HepG2 (cell line): ENCODE measurements around the gene CHRNA3. TPM values are rescaled to one million over a fixed set of nuclear protein-coding genes. Genes with fewer than 3 reads are reported as not detected.

ENCODE experiments used
- ATAC-seq: fragments of 200-7000 bp; cut with Tn5 transposase; 3 replicates; pipeline ENCODE4 v1.9.1; 2020; ENCODE audit warnings: mild to moderate bottlenecking, moderate library complexity
- BruUV-seq: library from RNA; stranded (reverse); fragments of 400-500 nt; replicated peaks from 2 replicates; lab custom pipeline; 2021; lab: Mats Ljungman, UMichigan
- CTCF ChIA-PET: fragments of 300-600 bp; formaldehyde crosslinking; extraction: SDS; loops from one replicate; lab custom pipeline; 2021; ENCODE audit warnings: low total read pairs, inconsistent platforms, low intra/inter-chr PET ratio; lab: Yijun Ruan, JAX
- POLR2A ChIA-PET: fragments of 350-600 bp; sonication (Branson Sonifier 250); formaldehyde crosslinking; loops from one replicate; lab custom pipeline; 2020; ENCODE audit warnings: antibody characterized with exemption, inconsistent platforms; lab: Yijun Ruan, JAX
- DNase-seq: peaks from one replicate; pipeline ENCODE4 v3.0.0-alpha.2; 2015; ENCODE audit warnings: low spot score
- FAIRE-seq: peaks from 3 replicates; lab custom pipeline; 2011; peaks lifted over from hg19 to GRCh38; lab: Jason Lieb, UNC
- H2AFZ ChIP-seq: one replicate; pipeline ENCODE4 v1.6.1; 2011; ENCODE audit warnings: low read length, inconsistent platforms
- H3K27ac ChIP-seq: fragments of 300-600 bp; 3 replicates; pipeline ENCODE4 v1.8.0; 2011; ENCODE audit warnings: mixed run types, mild to moderate bottlenecking, mixed read lengths, low read length, inconsistent platforms; ENCODE audit not compliant: insufficient read depth; ENCODE audit errors: extremely low read length
- H3K27me3 ChIP-seq, 2 experiments: fragments of 200-600 bp in 1 of 2; 2 replicates in 1 of 2; 3 replicates in 1 of 2; pipeline versions ENCODE4 v1.6.0 to v1.8.0; 2011; ENCODE audit warnings: low read length in 2 of 2, mild to moderate bottlenecking in 2 of 2, moderate library complexity in 2 of 2, inconsistent platforms in 1 of 2; ENCODE audit not compliant: insufficient read depth in 2 of 2, control insufficient read depth in 1 of 2
- H3K36me3 ChIP-seq, 2 experiments: fragments of 200-600 bp in 1 of 2; replicated peaks in 1 of 2; 2 replicates in 1 of 2; 3 replicates in 1 of 2; pipeline versions ENCODE4 v1.5.1 to v1.8.0; 2011; ENCODE audit warnings: low read length in 2 of 2, inconsistent platforms in 1 of 2; ENCODE audit not compliant: insufficient read depth in 2 of 2, control insufficient read depth in 1 of 2
- H3K4me1 ChIP-seq: 2 replicates; pipeline ENCODE4 v1.5.1; 2012; ENCODE audit warnings: low read length, inconsistent platforms; ENCODE audit not compliant: insufficient read depth
- H3K4me2 ChIP-seq: 2 replicates; pipeline ENCODE4 v1.6.0; 2011; ENCODE audit warnings: low read depth, low read length, inconsistent platforms
- H3K4me3 ChIP-seq, 3 experiments: fragments of 200-600 bp in 1 of 3; sonication (generic), shearing (Covaris generic) in 1 of 3; replicated peaks in 1 of 3; 2 replicates each; pipeline ENCODE4 v1.5.1; 2011 to 2016; ENCODE audit warnings: low read length in 3 of 3, inconsistent platforms in 2 of 3, low read depth in 2 of 3, mild to moderate bottlenecking in 2 of 3, control low read depth in 1 of 3, mixed read lengths in 1 of 3; ENCODE audit not compliant: insufficient read depth in 1 of 3
- H3K79me2 ChIP-seq: one replicate; pipeline ENCODE4 v1.6.1; 2011; ENCODE audit warnings: low read length, inconsistent platforms; ENCODE audit not compliant: insufficient read depth
- H3K9ac ChIP-seq: 2 replicates; pipeline ENCODE4 v1.6.0; 2011; ENCODE audit warnings: mild to moderate bottlenecking, low read depth, low read length, inconsistent platforms; ENCODE audit not compliant: insufficient read depth
- H3K9me3 ChIP-seq: 2 replicates; pipeline ENCODE4 v1.5.1; 2012; ENCODE audit warnings: mild to moderate bottlenecking, low read length
- H4K20me1 ChIP-seq: 2 replicates; pipeline ENCODE4 v1.6.0; 2011; ENCODE audit warnings: inconsistent platforms, mild to moderate bottlenecking, low read length, moderate library complexity; ENCODE audit not compliant: insufficient read depth
- FOXJ3 ChIP-seq: sonication (generic); formaldehyde crosslinking; IDR thresholded peaks from 2 replicates; pipeline ENCODE4 v1.4.0; 2020; ENCODE audit warnings: missing genetic modification reagents, mild to moderate bottlenecking, borderline replicate concordance
- KLF16 ChIP-seq, 2 experiments: sonication (generic) in 1 of 2; formaldehyde crosslinking in 1 of 2; IDR thresholded peaks; 2 replicates each; pipeline versions ENCODE4 v1.6.1 to v1.8.0; 2016 to 2023; ENCODE audit warnings: missing genetic modification reagents in 2 of 2, missing compliant biosample characterization in 1 of 2
- NKX3-1 ChIP-seq: sonication (generic); formaldehyde crosslinking; IDR thresholded peaks from 2 replicates; pipeline ENCODE4 v1.5.0; 2020; ENCODE audit warnings: missing genetic modification reagents
- PRPF4 ChIP-seq: fragments of 200-400 bp; formaldehyde crosslinking; IDR thresholded peaks from 2 replicates; pipeline ENCODE4 v1.6.1; 2016; ENCODE audit warnings: low read length, low read depth; ENCODE audit not compliant: poor library complexity, severe bottlenecking
- RARA ChIP-seq: IDR thresholded peaks from 2 replicates; pipeline ENCODE4 v1.6.1; 2016; ENCODE audit warnings: missing genetic modification reagents, missing compliant biosample characterization
- TAF15 ChIP-seq: fragments of 200-400 bp; formaldehyde crosslinking; IDR thresholded peaks from one replicate; pipeline ENCODE4 v1.6.1; 2018; ENCODE audit warnings: mild to moderate bottlenecking, low read depth, low read length; ENCODE audit not compliant: poor library complexity, severe bottlenecking
- ZSCAN20 ChIP-seq: sonication (generic); formaldehyde crosslinking; IDR thresholded peaks from 2 replicates; pipeline ENCODE4 v1.4.0; 2020; ENCODE audit warnings: missing genetic modification reagents, mild to moderate bottlenecking, borderline replicate concordance
- WGBS: methylation state at CpG from one replicate; pipeline ENCODE4 v1.1.6; 2017; ENCODE audit warnings: low lambda C conversion rate; 5-methylcytosine and 5-hydroxymethylcytosine counted together
- in situ Hi-C: cut with HindIII; loops from 2 replicates; pipeline ENCODE4 v1.10.0; 2017; ENCODE audit warnings: low pct_unique_long_range_greater_than_20kb; ENCODE audit not compliant: extremely low pct_ligation_motif_present
- intact Hi-C: fragments of 100-400 bp; cut with micrococcal nuclease; formaldehyde crosslinking; loops from one replicate; pipeline ENCODE4 v1.10.0; 2022; ENCODE audit not compliant: unreplicated experiment
- polyA plus RNA-seq, 8 experiments: library from polyadenylated mRNA; depleted of rRNA in 3 of 8; stranded (reverse) in 7 of 8; unstranded in 1 of 8; fragments of >200 nt; fragmentation: Illumina TruSeq in 4 of 8; extraction: Trizol in 4 of 8; gene quantifications; 2 replicates each; pipeline versions ENCODE4 v1.2.1 to v1.2.3, GENCODE V29; 2011 to 2016; ENCODE audit warnings: low read depth in 4 of 8, missing spikeins in 1 of 8, mixed read lengths in 1 of 8; ENCODE audit not compliant: insufficient read depth in 1 of 8
- total RNA-seq, 5 experiments: library from RNA; depleted of rRNA; stranded (reverse); fragments of >200 nt; fragmentation: Illumina TruSeq; extraction: Trizol; gene quantifications; 2 replicates each; pipeline ENCODE4 v1.2.3, GENCODE V29; 2016; ENCODE audit warnings: low read depth in 1 of 5
- TF ChIP-seq, protein P1 (sequence below): sonication (generic); formaldehyde crosslinking; IDR thresholded peaks from 2 replicates; pipeline ENCODE4 v1.5.1; 2020; ENCODE audit warnings: mild to moderate bottlenecking, missing genetic modification reagents, borderline replicate concordance
- TF ChIP-seq, protein P2 (sequence below): sonication (generic); formaldehyde crosslinking; IDR thresholded peaks from 2 replicates; pipeline ENCODE4 v1.5.0; 2020; ENCODE audit warnings: missing genetic modification reagents, mild to moderate bottlenecking, borderline replicate concordance
- TF ChIP-seq, protein P3 (sequence below): sonication (generic); formaldehyde crosslinking; IDR thresholded peaks from 2 replicates; pipeline ENCODE4 v1.9.0; 2021; ENCODE audit warnings: missing genetic modification reagents, mild to moderate bottlenecking, borderline replicate concordance
- TF ChIP-seq, protein P4 (sequence below): sonication (generic); formaldehyde crosslinking; IDR thresholded peaks from 2 replicates; pipeline ENCODE4 v1.5.0; 2020; ENCODE audit warnings: missing genetic modification reagents, mild to moderate bottlenecking, borderline replicate concordance
- TF ChIP-seq, protein P5 (sequence below): sonication (generic); formaldehyde crosslinking; IDR thresholded peaks from 2 replicates; pipeline ENCODE4 v1.4.0; 2020; ENCODE audit warnings: missing genetic modification reagents

The CHRNA3 gene
- total and polyA plus RNA-seq, 2 of the 13 experiments (the other 11 are each of a cell fraction or from before 2014, with no cell fraction given) = not detected

DNA sequence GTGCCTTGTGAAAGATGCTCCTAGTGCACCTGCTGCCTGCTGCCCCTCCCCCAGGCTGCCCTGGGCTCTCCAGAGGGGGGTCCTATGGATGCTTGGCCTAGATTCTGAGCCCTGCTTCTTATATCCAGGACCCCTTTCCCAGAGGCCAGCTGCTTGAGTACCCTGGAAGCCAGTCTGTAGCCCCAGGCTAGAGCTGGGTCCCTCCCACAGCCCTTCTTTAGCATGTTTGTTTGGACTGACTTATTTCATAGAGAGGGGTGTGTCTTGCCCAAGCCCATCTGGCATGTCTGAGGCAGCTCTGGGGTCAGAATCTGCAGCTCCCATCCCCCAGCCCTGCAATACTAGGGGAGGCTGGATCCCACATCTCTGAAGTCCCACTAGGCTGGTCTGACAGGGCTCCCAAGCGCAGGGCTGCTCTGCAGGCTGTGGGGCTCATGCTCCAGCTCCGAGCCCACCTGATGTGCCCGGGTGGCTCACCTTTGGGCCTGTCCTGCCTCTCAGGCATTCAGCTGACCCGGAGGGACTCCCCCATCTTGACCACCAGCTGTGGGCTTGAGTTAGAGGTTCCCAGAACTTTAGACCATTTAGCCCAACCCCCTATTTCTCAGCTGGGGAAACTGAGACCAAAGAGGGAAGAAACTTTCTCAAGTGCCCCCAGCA lies 17.1 kb upstream of the CHRNA3 start:
- no peak overlapping the region for H2AFZ ChIP-seq
- in situ Hi-C loops = loop anchor here (5.0 kb wide), 1 partner anchor 69 kb away; no protein-coding TSS in a partner anchor
- H3K27ac ChIP-seq = no peak overlapping the region
- H3K4me2 ChIP-seq = no peak overlapping the region
- no peaks in the 10 kb centered on the region for H4K20me1 ChIP-seq
- 0% methylated on average over 1 of the region's 4 CpGs for WGBS
- no peak overlapping the region for H3K9ac ChIP-seq
- ATAC-seq = no peak
- H3K4me3 ChIP-seq = no peak overlapping the region
- H3K79me2 ChIP-seq = no peaks in the 10 kb centered on the region
- peaks cover 0 to 10% of the 10 kb centered on the region in 2 experiments; a peak in 2 of 5 replicates for H3K27me3 ChIP-seq
- no peak for FAIRE-seq
- no peak for DNase-seq
- ChIA-PET CTCF (interaction anchor here (1.1 to 1.6 kb wide), 4 partner anchors 20 to 113 kb away, joined by 3 to 27 read pairs (median 6); no protein-coding TSS in a partner anchor), POLR2A (no interaction called here)
- no peaks in the 10 kb centered on the region for H3K9me3 ChIP-seq
- no TSS peak for BruUV-seq
- no peaks in the 10 kb centered on the region for H3K36me3 ChIP-seq
- intact Hi-C loops = loop anchor here (1.0 kb wide), 1 partner anchor 71 kb away; no protein-coding TSS in a partner anchor
- no peaks in the 10 kb centered on the region for H3K4me1 ChIP-seq
- TF ChIP-seq NKX3-1 (CRISPR knock-in tag) (no peak), RARA (CRISPR knock-in tag) (no peak), ZSCAN20 (no peak), FOXJ3 (CRISPR knock-in tag) (no peak), TAF15 (no peak), KLF16 (CRISPR knock-in tag; IDR thresholded peaks at IDR 0.05) (no peak), PRPF4 (no peak)
- TF ChIP-seq, protein P1, sequence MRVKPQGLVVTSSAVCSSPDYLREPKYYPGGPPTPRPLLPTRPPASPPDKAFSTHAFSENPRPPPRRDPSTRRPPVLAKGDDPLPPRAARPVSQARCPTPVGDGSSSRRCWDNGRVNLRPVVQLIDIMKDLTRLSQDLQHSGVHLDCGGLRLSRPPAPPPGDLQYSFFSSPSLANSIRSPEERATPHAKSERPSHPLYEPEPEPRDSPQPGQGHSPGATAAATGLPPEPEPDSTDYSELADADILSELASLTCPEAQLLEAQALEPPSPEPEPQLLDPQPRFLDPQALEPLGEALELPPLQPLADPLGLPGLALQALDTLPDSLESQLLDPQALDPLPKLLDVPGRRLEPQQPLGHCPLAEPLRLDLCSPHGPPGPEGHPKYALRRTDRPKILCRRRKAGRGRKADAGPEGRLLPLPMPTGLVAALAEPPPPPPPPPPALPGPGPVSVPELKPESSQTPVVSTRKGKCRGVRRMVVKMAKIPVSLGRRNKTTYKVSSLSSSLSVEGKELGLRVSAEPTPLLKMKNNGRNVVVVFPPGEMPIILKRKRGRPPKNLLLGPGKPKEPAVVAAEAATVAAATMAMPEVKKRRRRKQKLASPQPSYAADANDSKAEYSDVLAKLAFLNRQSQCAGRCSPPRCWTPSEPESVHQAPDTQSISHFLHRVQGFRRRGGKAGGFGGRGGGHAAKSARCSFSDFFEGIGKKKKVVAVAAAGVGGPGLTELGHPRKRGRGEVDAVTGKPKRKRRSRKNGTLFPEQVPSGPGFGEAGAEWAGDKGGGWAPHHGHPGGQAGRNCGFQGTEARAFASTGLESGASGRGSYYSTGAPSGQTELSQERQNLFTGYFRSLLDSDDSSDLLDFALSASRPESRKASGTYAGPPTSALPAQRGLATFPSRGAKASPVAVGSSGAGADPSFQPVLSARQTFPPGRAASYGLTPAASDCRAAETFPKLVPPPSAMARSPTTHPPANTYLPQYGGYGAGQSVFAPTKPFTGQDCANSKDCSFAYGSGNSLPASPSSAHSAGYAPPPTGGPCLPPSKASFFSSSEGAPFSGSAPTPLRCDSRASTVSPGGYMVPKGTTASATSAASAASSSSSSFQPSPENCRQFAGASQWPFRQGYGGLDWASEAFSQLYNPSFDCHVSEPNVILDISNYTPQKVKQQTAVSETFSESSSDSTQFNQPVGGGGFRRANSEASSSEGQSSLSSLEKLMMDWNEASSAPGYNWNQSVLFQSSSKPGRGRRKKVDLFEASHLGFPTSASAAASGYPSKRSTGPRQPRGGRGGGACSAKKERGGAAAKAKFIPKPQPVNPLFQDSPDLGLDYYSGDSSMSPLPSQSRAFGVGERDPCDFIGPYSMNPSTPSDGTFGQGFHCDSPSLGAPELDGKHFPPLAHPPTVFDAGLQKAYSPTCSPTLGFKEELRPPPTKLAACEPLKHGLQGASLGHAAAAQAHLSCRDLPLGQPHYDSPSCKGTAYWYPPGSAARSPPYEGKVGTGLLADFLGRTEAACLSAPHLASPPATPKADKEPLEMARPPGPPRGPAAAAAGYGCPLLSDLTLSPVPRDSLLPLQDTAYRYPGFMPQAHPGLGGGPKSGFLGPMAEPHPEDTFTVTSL (CRISPR knock-in tag) = no peak
- TF ChIP-seq, protein P2, sequence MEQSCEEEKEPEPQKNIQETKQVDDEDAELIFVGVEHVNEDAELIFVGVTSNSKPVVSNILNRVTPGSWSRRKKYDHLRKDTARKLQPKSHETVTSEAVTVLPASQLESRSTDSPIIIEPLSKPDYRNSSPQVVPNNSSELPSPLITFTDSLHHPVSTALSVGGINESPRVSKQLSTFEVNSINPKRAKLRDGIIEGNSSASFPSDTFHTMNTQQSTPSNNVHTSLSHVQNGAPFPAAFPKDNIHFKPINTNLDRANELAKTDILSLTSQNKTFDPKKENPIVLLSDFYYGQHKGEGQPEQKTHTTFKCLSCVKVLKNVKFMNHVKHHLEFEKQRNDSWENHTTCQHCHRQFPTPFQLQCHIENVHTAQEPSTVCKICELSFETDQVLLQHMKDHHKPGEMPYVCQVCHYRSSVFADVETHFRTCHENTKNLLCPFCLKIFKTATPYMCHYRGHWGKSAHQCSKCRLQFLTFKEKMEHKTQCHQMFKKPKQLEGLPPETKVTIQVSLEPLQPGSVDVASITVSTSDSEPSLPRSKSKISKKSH (CRISPR knock-in tag) = no peak
- TF ChIP-seq, protein P3, sequence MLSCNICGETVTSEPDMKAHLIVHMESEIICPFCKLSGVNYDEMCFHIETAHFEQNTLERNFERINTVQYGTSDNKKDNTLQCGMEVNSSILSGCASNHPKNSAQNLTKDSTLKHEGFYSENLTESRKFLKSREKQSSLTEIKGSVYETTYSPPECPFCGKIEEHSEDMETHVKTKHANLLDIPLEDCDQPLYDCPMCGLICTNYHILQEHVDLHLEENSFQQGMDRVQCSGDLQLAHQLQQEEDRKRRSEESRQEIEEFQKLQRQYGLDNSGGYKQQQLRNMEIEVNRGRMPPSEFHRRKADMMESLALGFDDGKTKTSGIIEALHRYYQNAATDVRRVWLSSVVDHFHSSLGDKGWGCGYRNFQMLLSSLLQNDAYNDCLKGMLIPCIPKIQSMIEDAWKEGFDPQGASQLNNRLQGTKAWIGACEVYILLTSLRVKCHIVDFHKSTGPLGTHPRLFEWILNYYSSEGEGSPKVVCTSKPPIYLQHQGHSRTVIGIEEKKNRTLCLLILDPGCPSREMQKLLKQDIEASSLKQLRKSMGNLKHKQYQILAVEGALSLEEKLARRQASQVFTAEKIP (CRISPR knock-in tag) = no peak
- TF ChIP-seq, protein P4, sequence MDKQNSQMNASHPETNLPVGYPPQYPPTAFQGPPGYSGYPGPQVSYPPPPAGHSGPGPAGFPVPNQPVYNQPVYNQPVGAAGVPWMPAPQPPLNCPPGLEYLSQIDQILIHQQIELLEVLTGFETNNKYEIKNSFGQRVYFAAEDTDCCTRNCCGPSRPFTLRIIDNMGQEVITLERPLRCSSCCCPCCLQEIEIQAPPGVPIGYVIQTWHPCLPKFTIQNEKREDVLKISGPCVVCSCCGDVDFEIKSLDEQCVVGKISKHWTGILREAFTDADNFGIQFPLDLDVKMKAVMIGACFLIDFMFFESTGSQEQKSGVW (CRISPR knock-in tag) = no peak
- TF ChIP-seq, protein P5, sequence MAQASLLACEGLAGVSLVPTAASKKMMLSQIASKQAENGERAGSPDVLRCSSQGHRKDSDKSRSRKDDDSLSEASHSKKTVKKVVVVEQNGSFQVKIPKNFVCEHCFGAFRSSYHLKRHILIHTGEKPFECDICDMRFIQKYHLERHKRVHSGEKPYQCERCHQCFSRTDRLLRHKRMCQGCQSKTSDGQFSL = no peak
